Measurements from ENCODE around the gene TTC39C. TPM values are rescaled to one million over a fixed set of nuclear protein-coding genes. Genes with fewer than 3 reads are reported as not detected.

TTC39C gene
- total and polyA plus RNA-seq, 2 experiments from 2014 or later = 69.4 to 136 TPM

DNA sequence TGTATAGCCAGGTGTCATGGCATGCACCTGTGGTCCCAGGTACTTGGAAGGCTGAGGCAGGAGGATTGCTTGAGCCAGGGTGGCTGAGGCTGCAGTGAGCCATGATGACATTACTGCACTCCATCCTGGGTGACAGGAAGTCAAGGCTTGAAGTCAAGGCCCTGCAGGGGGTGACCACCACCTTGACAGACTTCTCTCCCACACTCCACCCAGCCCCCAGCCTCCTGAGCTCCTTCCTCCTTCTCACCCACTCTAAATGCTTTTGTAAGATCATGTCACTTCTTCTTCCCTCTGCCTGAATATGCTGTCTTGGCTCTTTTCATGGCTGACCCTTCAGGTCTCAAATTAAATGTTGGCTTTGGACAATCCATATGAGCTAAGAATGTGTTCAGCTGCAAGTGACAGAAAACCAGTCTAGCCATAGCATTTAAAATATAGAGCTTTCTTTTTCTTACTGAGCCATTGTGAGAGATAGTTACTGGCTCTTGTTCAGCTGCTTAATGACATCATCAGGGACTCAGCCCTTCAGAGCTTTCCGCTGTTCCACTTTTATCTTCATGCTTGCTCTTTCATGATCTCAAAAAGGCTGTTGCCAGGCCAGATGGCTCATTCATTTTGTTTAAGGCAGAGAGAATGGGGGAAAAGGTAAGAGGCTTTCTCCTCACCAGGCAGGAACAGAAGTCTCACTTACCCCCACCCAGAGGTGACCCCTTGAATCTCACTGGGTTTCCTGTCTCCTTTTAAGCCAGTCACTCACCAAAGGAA lies 36.7 kb upstream of the TTC39C start:
- Histone ChIP-seq H3K27me3 (ENCODE audit: insufficient read depth) (no peaks in the 10 kb centered on the region), H3K27ac (ENCODE audit: low read depth) (no peak overlapping the region), H3K4me1 (ENCODE audit: insufficient read depth) (peaks cover 19% of the 10 kb centered on the region), H4K20me1 (replicated peaks; ENCODE audit: insufficient read depth) (no peaks in the 10 kb centered on the region), H3K36me3 (ENCODE audit: insufficient read depth) (no peaks in the 10 kb centered on the region), H3K79me2 (replicated peaks; ENCODE audit: insufficient read depth) (no peaks in the 10 kb centered on the region), H3F3A (replicated peaks; ENCODE audit: low read depth) (peaks cover 7% of the 10 kb centered on the region; the same call in 1 of the 2 replicates), H2AFZ (peak overlapping the region; percentile 52; the same call in 1 of the 2 replicates), H3K4me3 (no peak overlapping the region), H3K9me2 (ENCODE audit: insufficient read depth) (0 out of 2 replicates have a peak, but pooled peaks cover 2% of the 10 kb centered on the region), H3K4me2 (no peak overlapping the region)
- peaks cover 15% of the 10 kb centered on the region for H3K4me1 Mint-ChIP-seq
- H3K9me3 Mint-ChIP-seq = no peaks in the 10 kb centered on the region; the same call in 2 of the 3 replicates
- H3K36me3 Mint-ChIP-seq (ENCODE audit: low read depth) = no peaks in the 10 kb centered on the region
- no peak overlapping the region for H3K4me3 Mint-ChIP-seq
- TF ChIP-seq NANOG (IDR thresholded peaks at IDR 0.05; ENCODE audit: borderline replicate concordance) (no peak), JUNB (IDR thresholded peaks at IDR 0.05; ENCODE audit: unreplicated experiment) (no peak), CREB1 (CRISPR knock-in tag; IDR thresholded peaks at IDR 0.05; ENCODE audit: low read depth) (no peak), POLR2AphosphoS5 (IDR thresholded peaks at IDR 0.05; ENCODE audit: low read depth) (no peak), CTCF (conservative IDR thresholded peaks at IDR 0.05; ENCODE audit: low read depth in 2 of 2) (no peak), STAT1 (IDR thresholded peaks at IDR 0.05; ENCODE audit: unreplicated experiment) (no peak), ZNF114 (CRISPR knock-in tag; IDR thresholded peaks at IDR 0.05) (no peak), REST (IDR thresholded peaks at IDR 0.05; ENCODE audit: unreplicated experiment) (no peak), EZH2phosphoT487 (IDR thresholded peaks at IDR 0.05; ENCODE audit: unreplicated experiment) (no peak), EZH2 (IDR thresholded peaks at IDR 0.05; ENCODE audit: low read depth, unreplicated experiment) (no peak), ZNF331 (CRISPR knock-in tag; IDR thresholded peaks at IDR 0.05; ENCODE audit: low read depth) (no peak)
- TF ChIP-seq, protein P1, sequence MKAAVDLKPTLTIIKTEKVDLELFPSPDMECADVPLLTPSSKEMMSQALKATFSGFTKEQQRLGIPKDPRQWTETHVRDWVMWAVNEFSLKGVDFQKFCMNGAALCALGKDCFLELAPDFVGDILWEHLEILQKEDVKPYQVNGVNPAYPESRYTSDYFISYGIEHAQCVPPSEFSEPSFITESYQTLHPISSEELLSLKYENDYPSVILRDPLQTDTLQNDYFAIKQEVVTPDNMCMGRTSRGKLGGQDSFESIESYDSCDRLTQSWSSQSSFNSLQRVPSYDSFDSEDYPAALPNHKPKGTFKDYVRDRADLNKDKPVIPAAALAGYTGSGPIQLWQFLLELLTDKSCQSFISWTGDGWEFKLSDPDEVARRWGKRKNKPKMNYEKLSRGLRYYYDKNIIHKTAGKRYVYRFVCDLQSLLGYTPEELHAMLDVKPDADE (IDR thresholded peaks at IDR 0.05) = no peak
- TF ChIP-seq, protein P2, sequence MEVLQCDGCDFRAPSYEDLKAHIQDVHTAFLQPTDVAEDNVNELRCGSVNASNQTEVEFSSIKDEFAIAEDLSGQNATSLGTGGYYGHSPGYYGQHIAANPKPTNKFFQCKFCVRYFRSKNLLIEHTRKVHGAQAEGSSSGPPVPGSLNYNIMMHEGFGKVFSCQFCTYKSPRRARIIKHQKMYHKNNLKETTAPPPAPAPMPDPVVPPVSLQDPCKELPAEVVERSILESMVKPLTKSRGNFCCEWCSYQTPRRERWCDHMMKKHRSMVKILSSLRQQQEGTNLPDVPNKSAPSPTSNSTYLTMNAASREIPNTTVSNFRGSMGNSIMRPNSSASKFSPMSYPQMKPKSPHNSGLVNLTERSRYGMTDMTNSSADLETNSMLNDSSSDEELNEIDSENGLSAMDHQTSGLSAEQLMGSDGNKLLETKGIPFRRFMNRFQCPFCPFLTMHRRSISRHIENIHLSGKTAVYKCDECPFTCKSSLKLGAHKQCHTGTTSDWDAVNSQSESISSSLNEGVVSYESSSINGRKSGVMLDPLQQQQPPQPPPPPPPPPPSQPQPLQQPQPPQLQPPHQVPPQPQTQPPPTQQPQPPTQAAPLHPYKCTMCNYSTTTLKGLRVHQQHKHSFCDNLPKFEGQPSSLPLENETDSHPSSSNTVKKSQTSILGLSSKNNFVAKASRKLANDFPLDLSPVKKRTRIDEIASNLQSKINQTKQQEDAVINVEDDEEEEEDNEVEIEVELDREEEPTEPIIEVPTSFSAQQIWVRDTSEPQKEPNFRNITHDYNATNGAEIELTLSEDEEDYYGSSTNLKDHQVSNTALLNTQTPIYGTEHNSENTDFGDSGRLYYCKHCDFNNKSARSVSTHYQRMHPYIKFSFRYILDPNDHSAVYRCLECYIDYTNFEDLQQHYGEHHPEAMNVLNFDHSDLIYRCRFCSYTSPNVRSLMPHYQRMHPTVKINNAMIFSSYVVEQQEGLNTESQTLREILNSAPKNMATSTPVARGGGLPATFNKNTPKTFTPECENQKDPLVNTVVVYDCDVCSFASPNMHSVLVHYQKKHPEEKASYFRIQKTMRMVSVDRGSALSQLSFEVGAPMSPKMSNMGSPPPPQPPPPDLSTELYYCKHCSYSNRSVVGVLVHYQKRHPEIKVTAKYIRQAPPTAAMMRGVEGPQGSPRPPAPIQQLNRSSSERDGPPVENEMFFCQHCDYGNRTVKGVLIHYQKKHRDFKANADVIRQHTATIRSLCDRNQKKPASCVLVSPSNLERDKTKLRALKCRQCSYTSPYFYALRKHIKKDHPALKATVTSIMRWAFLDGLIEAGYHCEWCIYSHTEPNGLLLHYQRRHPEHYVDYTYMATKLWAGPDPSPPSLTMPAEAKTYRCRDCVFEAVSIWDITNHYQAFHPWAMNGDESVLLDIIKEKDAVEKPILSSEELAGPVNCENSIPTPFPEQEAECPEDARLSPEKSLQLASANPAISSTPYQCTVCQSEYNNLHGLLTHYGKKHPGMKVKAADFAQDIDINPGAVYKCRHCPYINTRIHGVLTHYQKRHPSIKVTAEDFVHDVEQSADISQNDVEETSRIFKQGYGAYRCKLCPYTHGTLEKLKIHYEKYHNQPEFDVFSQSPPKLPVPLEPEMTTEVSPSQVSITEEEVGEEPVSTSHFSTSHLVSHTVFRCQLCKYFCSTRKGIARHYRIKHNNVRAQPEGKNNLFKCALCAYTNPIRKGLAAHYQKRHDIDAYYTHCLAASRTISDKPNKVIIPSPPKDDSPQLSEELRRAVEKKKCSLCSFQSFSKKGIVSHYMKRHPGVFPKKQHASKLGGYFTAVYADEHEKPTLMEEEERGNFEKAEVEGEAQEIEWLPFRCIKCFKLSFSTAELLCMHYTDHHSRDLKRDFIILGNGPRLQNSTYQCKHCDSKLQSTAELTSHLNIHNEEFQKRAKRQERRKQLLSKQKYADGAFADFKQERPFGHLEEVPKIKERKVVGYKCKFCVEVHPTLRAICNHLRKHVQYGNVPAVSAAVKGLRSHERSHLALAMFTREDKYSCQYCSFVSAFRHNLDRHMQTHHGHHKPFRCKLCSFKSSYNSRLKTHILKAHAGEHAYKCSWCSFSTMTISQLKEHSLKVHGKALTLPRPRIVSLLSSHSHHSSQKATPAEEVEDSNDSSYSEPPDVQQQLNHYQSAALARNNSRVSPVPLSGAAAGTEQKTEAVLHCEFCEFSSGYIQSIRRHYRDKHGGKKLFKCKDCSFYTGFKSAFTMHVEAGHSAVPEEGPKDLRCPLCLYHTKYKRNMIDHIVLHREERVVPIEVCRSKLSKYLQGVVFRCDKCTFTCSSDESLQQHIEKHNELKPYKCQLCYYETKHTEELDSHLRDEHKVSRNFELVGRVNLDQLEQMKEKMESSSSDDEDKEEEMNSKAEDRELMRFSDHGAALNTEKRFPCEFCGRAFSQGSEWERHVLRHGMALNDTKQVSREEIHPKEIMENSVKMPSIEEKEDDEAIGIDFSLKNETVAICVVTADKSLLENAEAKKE (CRISPR knock-in tag; IDR thresholded peaks at IDR 0.05) = no peak
- no peak for ATAC-seq
- no peak overlapping the region for H3K27ac Mint-ChIP-seq
- DNase-seq (ENCODE audit: low spot score) = no peak
- no peaks in the 10 kb centered on the region for H3K27me3 Mint-ChIP-seq (ENCODE audit: insufficient read depth, low read depth, poor library complexity)

Measured in GM23338 (cell line).